Osteoblast (primary cell): ENCODE results near the gene FBXL2. TPM values are rescaled to one million over a fixed set of nuclear protein-coding genes. Genes with fewer than 3 reads are reported as not detected.

Source experiments
- DNase-seq: peaks from one replicate; pipeline ENCODE4 v3.0.0; 2011; ENCODE audit warnings: low spot score, mixed read lengths; ENCODE audit not compliant: insufficient read length; ENCODE audit errors: missing footprints
- H2AFZ ChIP-seq: 2 replicates; pipeline ENCODE4 v1.6.0; 2011; ENCODE audit warnings: mild to moderate bottlenecking, low read length
- H3K27ac ChIP-seq: 2 replicates; pipeline ENCODE4 v1.5.1; 2011; ENCODE audit warnings: mild to moderate bottlenecking, low read depth, low read length, moderate library complexity
- H3K27me3 ChIP-seq: 2 replicates; pipeline ENCODE4 v1.6.0; 2012; ENCODE audit warnings: mild to moderate bottlenecking, control low read depth, inconsistent platforms, low read length, moderate library complexity; ENCODE audit not compliant: insufficient read depth
- H3K36me3 ChIP-seq: 2 replicates; pipeline ENCODE4 v1.5.1; 2011; ENCODE audit warnings: mild to moderate bottlenecking, low read length, control low read depth, moderate library complexity; ENCODE audit not compliant: insufficient read depth
- H3K4me1 ChIP-seq: 2 replicates; pipeline ENCODE4 v1.5.1; 2011; ENCODE audit warnings: mild to moderate bottlenecking, low read length, control low read depth, moderate library complexity; ENCODE audit not compliant: insufficient read depth
- H3K4me2 ChIP-seq: 2 replicates; pipeline ENCODE4 v1.6.0; 2011; ENCODE audit warnings: mild to moderate bottlenecking, low read length; ENCODE audit not compliant: insufficient read depth
- H3K4me3 ChIP-seq: fragments of 200-600 bp; sonication (generic); 3 replicates; pipeline ENCODE4 v1.5.1; 2012; ENCODE audit warnings: mild to moderate bottlenecking, low read length, inconsistent platforms; ENCODE audit not compliant: insufficient read depth
- H3K79me2 ChIP-seq: 2 replicates; pipeline ENCODE4 v1.6.0; 2012; ENCODE audit warnings: mild to moderate bottlenecking, low read length, control low read depth, inconsistent platforms; ENCODE audit not compliant: insufficient read depth
- H3K9me3 ChIP-seq: 2 replicates; pipeline ENCODE4 v1.5.1; 2011; ENCODE audit warnings: low read depth, low read length, control low read depth
- H4K20me1 ChIP-seq: 2 replicates; pipeline ENCODE4 v1.6.0; 2012; ENCODE audit warnings: mild to moderate bottlenecking, low read length, control low read depth; ENCODE audit not compliant: insufficient read depth
- total RNA-seq: library from RNA; depleted of rRNA; stranded (reverse); fragments of >200 nt; gene quantifications from 2 replicates; pipeline ENCODE4 v1.2.3, GENCODE V29; 2012
- TF ChIP-seq, protein P1 (sequence below): IDR thresholded peaks from 2 replicates; pipeline ENCODE4 v1.5.1; 2011; ENCODE audit warnings: mild to moderate bottlenecking, low read depth, low read length, moderate library complexity; ENCODE audit errors: extremely low read depth

FBXL2 gene
- total RNA-seq, 1 donor = 23.2 TPM

DNA sequence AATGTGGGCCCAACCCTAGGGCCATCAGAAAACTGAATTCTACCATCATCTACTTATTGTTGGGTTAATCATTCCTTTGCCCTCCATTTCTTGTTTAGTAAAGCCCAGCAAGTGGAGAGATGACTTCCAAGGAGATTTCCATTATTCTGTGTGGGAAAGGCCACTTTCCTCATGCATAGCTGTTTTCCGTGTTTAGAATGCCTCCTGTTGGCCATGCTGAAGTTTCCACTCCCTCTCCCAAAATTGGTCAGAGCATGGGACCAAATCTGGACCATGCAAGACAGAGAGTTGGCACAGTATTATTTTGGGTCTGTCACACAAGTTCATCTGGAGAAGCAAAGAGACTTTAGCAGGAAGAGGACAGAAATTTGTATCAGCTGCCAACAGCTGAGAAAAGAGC, 43.4 kb upstream of the FBXL2 start:
- H3K27ac ChIP-seq = no peak overlapping the region
- no peaks in the 10 kb centered on the region for H3K9me3 ChIP-seq
- H4K20me1 ChIP-seq = no peaks in the 10 kb centered on the region
- H3K4me1 ChIP-seq = no peaks in the 10 kb centered on the region
- H2AFZ ChIP-seq = no peak overlapping the region
- no peaks in the 10 kb centered on the region for H3K79me2 ChIP-seq
- no peak overlapping the region for H3K4me3 ChIP-seq
- DNase-seq = no peak
- H3K36me3 ChIP-seq = no peaks in the 10 kb centered on the region
- TF ChIP-seq, protein P1, sequence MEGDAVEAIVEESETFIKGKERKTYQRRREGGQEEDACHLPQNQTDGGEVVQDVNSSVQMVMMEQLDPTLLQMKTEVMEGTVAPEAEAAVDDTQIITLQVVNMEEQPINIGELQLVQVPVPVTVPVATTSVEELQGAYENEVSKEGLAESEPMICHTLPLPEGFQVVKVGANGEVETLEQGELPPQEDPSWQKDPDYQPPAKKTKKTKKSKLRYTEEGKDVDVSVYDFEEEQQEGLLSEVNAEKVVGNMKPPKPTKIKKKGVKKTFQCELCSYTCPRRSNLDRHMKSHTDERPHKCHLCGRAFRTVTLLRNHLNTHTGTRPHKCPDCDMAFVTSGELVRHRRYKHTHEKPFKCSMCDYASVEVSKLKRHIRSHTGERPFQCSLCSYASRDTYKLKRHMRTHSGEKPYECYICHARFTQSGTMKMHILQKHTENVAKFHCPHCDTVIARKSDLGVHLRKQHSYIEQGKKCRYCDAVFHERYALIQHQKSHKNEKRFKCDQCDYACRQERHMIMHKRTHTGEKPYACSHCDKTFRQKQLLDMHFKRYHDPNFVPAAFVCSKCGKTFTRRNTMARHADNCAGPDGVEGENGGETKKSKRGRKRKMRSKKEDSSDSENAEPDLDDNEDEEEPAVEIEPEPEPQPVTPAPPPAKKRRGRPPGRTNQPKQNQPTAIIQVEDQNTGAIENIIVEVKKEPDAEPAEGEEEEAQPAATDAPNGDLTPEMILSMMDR = no peak
- no peaks in the 10 kb centered on the region for H3K27me3 ChIP-seq
- H3K4me2 ChIP-seq = no peak overlapping the region

DNA sequence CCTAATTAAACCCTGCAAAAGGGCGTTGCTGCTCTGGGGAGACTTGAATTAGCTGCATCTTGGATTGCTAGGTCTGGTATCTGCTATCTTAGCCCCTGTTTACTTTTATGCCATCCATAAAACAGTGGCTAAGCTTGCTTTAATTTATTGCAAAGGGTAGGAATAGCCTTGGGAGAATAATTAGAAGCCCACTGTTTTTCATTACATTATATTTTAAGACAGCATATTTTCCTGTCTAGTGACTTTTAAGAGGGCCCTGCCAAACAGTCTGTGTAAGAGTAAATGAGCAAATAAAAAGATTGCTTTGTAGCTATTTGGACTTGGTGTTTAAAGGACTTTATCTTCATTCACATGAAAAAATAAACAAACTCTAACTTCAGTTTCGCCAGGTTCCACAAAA, 41.2 kb upstream of the FBXL2 start:
- H2AFZ ChIP-seq = no peak overlapping the region
- no peaks in the 10 kb centered on the region for H3K36me3 ChIP-seq
- TF ChIP-seq, protein P1 = no peak
- H3K27ac ChIP-seq = no peak overlapping the region
- H3K4me3 ChIP-seq = no peak overlapping the region
- no peak overlapping the region for H3K4me2 ChIP-seq
- no peaks in the 10 kb centered on the region for H3K4me1 ChIP-seq
- no peaks in the 10 kb centered on the region for H4K20me1 ChIP-seq
- H3K9me3 ChIP-seq = no peaks in the 10 kb centered on the region
- peaks cover 4% of the 10 kb centered on the region for H3K27me3 ChIP-seq
- DNase-seq = no peak
- no peaks in the 10 kb centered on the region for H3K79me2 ChIP-seq

DNA sequence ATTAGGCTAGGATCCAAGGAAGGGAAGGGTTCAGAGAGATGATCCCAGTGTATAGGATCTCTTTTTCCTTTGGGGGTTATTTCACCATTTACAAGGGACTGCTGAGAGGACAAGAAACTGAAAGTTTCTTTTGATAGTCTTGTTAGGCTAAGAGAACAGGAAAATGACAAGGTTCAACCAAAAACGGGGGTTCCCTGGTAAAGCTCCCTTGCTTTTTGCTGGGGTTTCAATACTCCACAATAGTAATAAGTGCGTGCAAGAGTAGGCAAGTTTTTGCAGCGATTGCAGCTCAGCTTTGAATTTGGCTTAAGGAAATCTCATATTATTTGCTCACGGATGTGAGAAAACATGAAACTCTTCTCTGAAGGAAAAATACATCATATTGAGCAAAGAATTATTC, 39.8 kb upstream of the FBXL2 start:
- no peak overlapping the region for H3K4me2 ChIP-seq
- no peaks in the 10 kb centered on the region for H3K9me3 ChIP-seq
- TF ChIP-seq, protein P1 = no peak
- H3K36me3 ChIP-seq = no peaks in the 10 kb centered on the region
- H3K27me3 ChIP-seq = peaks cover 4% of the 10 kb centered on the region
- H3K79me2 ChIP-seq = no peaks in the 10 kb centered on the region
- DNase-seq = no peak
- no peaks in the 10 kb centered on the region for H4K20me1 ChIP-seq
- no peaks in the 10 kb centered on the region for H3K4me1 ChIP-seq
- no peak overlapping the region for H3K4me3 ChIP-seq
- no peak overlapping the region for H2AFZ ChIP-seq
- no peak overlapping the region for H3K27ac ChIP-seq

DNA sequence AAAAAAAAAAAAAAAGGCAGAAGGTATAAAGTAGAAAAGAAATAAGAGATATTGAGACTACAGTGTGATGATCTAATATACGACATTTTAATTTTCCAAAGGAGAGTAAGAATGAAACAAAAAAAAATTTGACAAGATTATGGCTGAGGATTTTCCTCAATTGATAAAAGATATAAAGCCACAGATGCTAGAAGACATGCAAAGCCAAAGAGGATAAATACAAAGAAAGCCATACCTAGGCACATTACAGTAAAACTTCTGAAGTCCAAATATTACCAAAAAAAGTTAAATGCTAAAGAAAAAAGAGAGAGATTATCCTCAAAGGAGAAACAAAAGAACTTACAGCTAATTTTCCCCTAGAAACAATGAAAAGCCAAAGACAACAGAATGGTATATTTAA, 38.3 kb upstream of the FBXL2 start:
- no peak overlapping the region for H3K4me2 ChIP-seq
- no peak overlapping the region for H3K27ac ChIP-seq
- TF ChIP-seq, protein P1 = no peak
- no peaks in the 10 kb centered on the region for H3K4me1 ChIP-seq
- no peak overlapping the region for H3K4me3 ChIP-seq
- DNase-seq = no peak
- no peaks in the 10 kb centered on the region for H3K79me2 ChIP-seq
- H2AFZ ChIP-seq = no peak overlapping the region
- peaks cover 4% of the 10 kb centered on the region for H3K27me3 ChIP-seq
- no peaks in the 10 kb centered on the region for H4K20me1 ChIP-seq
- H3K36me3 ChIP-seq = no peaks in the 10 kb centered on the region
- no peaks in the 10 kb centered on the region for H3K9me3 ChIP-seq
